H9 (cell line): ENCODE measurements around the gene MTHFD2. TPM values are rescaled to one million over a fixed set of nuclear protein-coding genes. Genes with fewer than 3 reads are reported as not detected.

Experiments used
- DNase-seq: peaks from one replicate; pipeline ENCODE4 v3.0.0-alpha.2; 2017
- H2AFZ ChIP-seq: one replicate; pipeline ENCODE4 v1.6.1; 2013; ENCODE audit warnings: mild to moderate bottlenecking, low read length, control low read depth, moderate library complexity
- H2AK5ac ChIP-seq: 2 replicates; pipeline ENCODE4 v1.6.1; 2013; ENCODE audit warnings: low read length, control low read depth, mixed read lengths; ENCODE audit not compliant: insufficient read length
- H2BK120ac ChIP-seq: one replicate; pipeline ENCODE4 v1.6.1; 2013; ENCODE audit warnings: low read depth, mild to moderate bottlenecking, low read length, control low read depth, inconsistent platforms; ENCODE audit not compliant: poor library complexity, severe bottlenecking
- H2BK12ac ChIP-seq: 2 replicates; pipeline ENCODE4 v1.6.1; 2013; ENCODE audit warnings: low read length, control low read depth, mixed read lengths, low read depth; ENCODE audit not compliant: insufficient read length
- H2BK15ac ChIP-seq: 2 replicates; pipeline ENCODE4 v1.6.1; 2013; ENCODE audit warnings: low read depth, low read length, control low read depth
- H2BK20ac ChIP-seq: one replicate; pipeline ENCODE4 v1.6.1; 2013; ENCODE audit warnings: low read depth, mild to moderate bottlenecking, low read length, control low read depth, inconsistent platforms; ENCODE audit not compliant: poor library complexity, severe bottlenecking
- H2BK5ac ChIP-seq: 2 replicates; pipeline ENCODE4 v1.6.1; 2013; ENCODE audit warnings: low read length, control low read depth, mixed read lengths; ENCODE audit not compliant: insufficient read length
- H3K14ac ChIP-seq: 2 replicates; pipeline ENCODE4 v1.6.1; 2013; ENCODE audit warnings: low read length, control low read depth; ENCODE audit not compliant: insufficient read depth
- H3K18ac ChIP-seq: 2 replicates; pipeline ENCODE4 v1.6.1; 2013; ENCODE audit warnings: low read depth, mild to moderate bottlenecking, mixed read lengths, low read length, control low read depth; ENCODE audit not compliant: insufficient read length
- H3K23ac ChIP-seq: 2 replicates; pipeline ENCODE4 v1.6.1; 2013; ENCODE audit warnings: low read length, control low read depth, mixed read lengths, low read depth; ENCODE audit not compliant: insufficient read length
- H3K23me2 ChIP-seq: 2 replicates; pipeline ENCODE4 v1.6.1; 2013; ENCODE audit warnings: low read depth, mild to moderate bottlenecking, mixed read lengths, low read length, control low read depth; ENCODE audit not compliant: insufficient read length, poor library complexity, severe bottlenecking
- H3K27ac ChIP-seq: 2 replicates; pipeline ENCODE4 v1.5.1; 2013; ENCODE audit warnings: low read length, control low read depth, mixed read lengths, low read depth; ENCODE audit not compliant: insufficient read length
- H3K27me3 ChIP-seq: 2 replicates; pipeline ENCODE4 v1.6.1; 2013; ENCODE audit warnings: low read length, control low read depth, inconsistent platforms; ENCODE audit not compliant: insufficient read depth
- H3K4ac ChIP-seq: 2 replicates; pipeline ENCODE4 v1.6.1; 2013; ENCODE audit warnings: low read depth, mild to moderate bottlenecking, control low read depth, inconsistent platforms, low read length, moderate library complexity
- H3K4me1 ChIP-seq: 2 replicates; pipeline ENCODE4 v1.6.1; 2013; ENCODE audit warnings: low read length, control low read depth, inconsistent platforms; ENCODE audit not compliant: insufficient read depth
- H3K4me2 ChIP-seq: 2 replicates; pipeline ENCODE4 v1.6.1; 2013; ENCODE audit warnings: low read length, control low read depth, mixed read lengths; ENCODE audit not compliant: insufficient read length, insufficient read depth
- H3K56ac ChIP-seq: 2 replicates; pipeline ENCODE4 v1.6.1; 2013; ENCODE audit warnings: low read depth, mild to moderate bottlenecking, mixed read lengths, low read length, control low read depth; ENCODE audit not compliant: insufficient read length
- H3K79me1 ChIP-seq: 2 replicates; pipeline ENCODE4 v1.6.1; 2013; ENCODE audit warnings: low read depth, mild to moderate bottlenecking, moderate library complexity, low read length, control low read depth, inconsistent platforms; ENCODE audit not compliant: insufficient read depth, poor library complexity, severe bottlenecking
- H3K79me2 ChIP-seq: 2 replicates; pipeline ENCODE4 v1.6.1; 2013; ENCODE audit warnings: low read length, control low read depth, inconsistent platforms; ENCODE audit not compliant: insufficient read depth
- H3K9ac ChIP-seq: 2 replicates; pipeline ENCODE4 v1.6.1; 2013; ENCODE audit warnings: low read length, control low read depth, mixed read lengths; ENCODE audit not compliant: insufficient read length; ENCODE audit errors: extremely low read depth
- H3K9me3 ChIP-seq: one replicate; pipeline ENCODE4 v1.6.1; 2013; ENCODE audit warnings: low read depth, low read length, inconsistent platforms; ENCODE audit not compliant: control insufficient read depth
- H3T11ph ChIP-seq: one replicate; pipeline ENCODE4 v1.6.1; 2013; ENCODE audit warnings: mild to moderate bottlenecking, low read length, control low read depth, inconsistent platforms
- H4K20me1 ChIP-seq: one replicate; pipeline ENCODE4 v1.6.1; 2013; ENCODE audit not compliant: control insufficient read depth, insufficient read length, insufficient read depth
- H4K5ac ChIP-seq: 2 replicates; pipeline ENCODE4 v1.6.1; 2013; ENCODE audit warnings: low read depth, mild to moderate bottlenecking, mixed read lengths, low read length, control low read depth; ENCODE audit not compliant: insufficient read length
- H4K8ac ChIP-seq: replicated peaks from 2 replicates; pipeline ENCODE4 v1.6.1; 2013; ENCODE audit warnings: low read length, control low read depth, mixed read lengths, low read depth; ENCODE audit not compliant: insufficient read length
- H4K91ac ChIP-seq: 2 replicates; pipeline ENCODE4 v1.6.1; 2013; ENCODE audit warnings: low read depth, mild to moderate bottlenecking, moderate library complexity, mixed read lengths, low read length, control low read depth; ENCODE audit not compliant: insufficient read length
- H3K27ac Mint-ChIP-seq, 3 experiments: 2 replicates in 2 of 3; 3 replicates in 1 of 3; pipeline ENCODE4 v1.8.0; 2020 to 2021; ENCODE audit warnings: mixed read lengths in 3 of 3, mild to moderate bottlenecking in 1 of 3, moderate library complexity in 1 of 3
- H3K27me3 Mint-ChIP-seq: 2 replicates; pipeline ENCODE4 v1.8.0; 2021; ENCODE audit warnings: low read depth, mild to moderate bottlenecking, moderate library complexity, mixed read lengths
- H3K36me3 Mint-ChIP-seq, 3 experiments: 2 replicates in 2 of 3; 3 replicates in 1 of 3; pipeline ENCODE4 v1.8.0; 2020 to 2021; ENCODE audit warnings: low read depth in 3 of 3, mixed read lengths in 3 of 3; ENCODE audit not compliant: insufficient read depth in 1 of 3
- H3K4me1 Mint-ChIP-seq, 2 experiments: 2 replicates each; pipeline ENCODE4 v1.8.0; 2020; ENCODE audit warnings: mixed read lengths in 2 of 2
- H3K4me3 Mint-ChIP-seq, 2 experiments: 2 replicates in 1 of 2; 3 replicates in 1 of 2; pipeline ENCODE4 v1.8.0; 2020 to 2021; ENCODE audit warnings: mild to moderate bottlenecking in 2 of 2, mixed read lengths in 2 of 2, moderate library complexity in 1 of 2
- H3K9me3 Mint-ChIP-seq, 2 experiments: 2 replicates in 1 of 2; 3 replicates in 1 of 2; pipeline ENCODE4 v1.8.0; 2020; ENCODE audit warnings: mild to moderate bottlenecking in 2 of 2, mixed read lengths in 2 of 2, moderate library complexity in 1 of 2
- CTCF ChIP-seq: fragments of 200-600 bp; sonication (generic); conservative IDR thresholded peaks from 3 replicates; pipeline ENCODE4 v1.8.0; 2021; ENCODE audit warnings: antibody characterized with exemption, mild to moderate bottlenecking
- WGBS: extraction: QIAGEN DNeasy Blood & Tissue Kit; methylation state at CpG from one replicate; pipeline ENCODE4 v1.1.7; 2013; ENCODE audit warnings: missing lambda C conversion rate, low lambda C conversion rate, mixed read lengths; ENCODE audit not compliant: insufficient read length; ENCODE audit errors: extremely low coverage; 5-methylcytosine and 5-hydroxymethylcytosine counted together
- total RNA-seq: library from RNA; stranded (reverse); gene quantifications from 2 replicates; pipeline ENCODE4 v1.2.1, GENCODE V29; 2021

Gene MTHFD2
- total RNA-seq, 1 experiment from 2014 or later, result 201 TPM

- no peak for DNase-seq
- Mint-ChIP-seq H3K4me1 (peaks cover 29% of the 10 kb centered on the region in 2 experiments), H3K27me3 (no peaks in the 10 kb centered on the region), H3K36me3 (no peaks in the 10 kb centered on the region), H3K4me3 (no peak overlapping the region; a peak in 1 of 5 replicates), H3K9me3 (no peaks in the 10 kb centered on the region), H3K27ac (peak overlapping the region in 1 of 3 experiments; percentile 39; a peak in 2 of 7 replicates)
- no peaks in the 10 kb centered on the region for H4K20me1 ChIP-seq
- no peak for TF ChIP-seq CTCF
- no peak overlapping the region for H3K14ac ChIP-seq
- H3K79me1 ChIP-seq, result no peaks in the 10 kb centered on the region
- H3K23me2 ChIP-seq, result no peaks in the 10 kb centered on the region
- no peak overlapping the region for H2BK5ac ChIP-seq
- H4K91ac ChIP-seq, result no peak overlapping the region
- no peak overlapping the region for H2AFZ ChIP-seq
- no peak overlapping the region for H2BK12ac ChIP-seq
- H3K27ac ChIP-seq, result peak overlapping the region; percentile 8
- no peak overlapping the region for H3T11ph ChIP-seq
- H4K8ac ChIP-seq, result no peak overlapping the region
- H2AK5ac ChIP-seq, result no peak overlapping the region
- peaks cover 10% of the 10 kb centered on the region; the same call in 1 of the 2 replicates for H3K4me1 ChIP-seq
- H4K5ac ChIP-seq, result no peak overlapping the region
- H2BK15ac ChIP-seq, result no peak overlapping the region
- H2BK120ac ChIP-seq, result no peak overlapping the region
- H3K9ac ChIP-seq, result no peak overlapping the region
- H3K56ac ChIP-seq, result no peak overlapping the region
- WGBS, result no CpG with 5 or more reads among the region's 6 CpGs
- H3K23ac ChIP-seq, result no peak overlapping the region
- H3K27me3 ChIP-seq, result no peaks in the 10 kb centered on the region
- no peak overlapping the region for H3K18ac ChIP-seq
- no peaks in the 10 kb centered on the region for H3K9me3 ChIP-seq
- H2BK20ac ChIP-seq, result no peak overlapping the region
- H3K4ac ChIP-seq, result no peak overlapping the region; the same call in 1 of the 2 replicates
- no peaks in the 10 kb centered on the region for H3K79me2 ChIP-seq
- no peak overlapping the region for H3K4me2 ChIP-seq
Measured at GRCh38 chr2:74191596-74192380, 6.6 kb upstream of the MTHFD2 start.
